ENCODE measurements around the gene HHAT. TPM values are rescaled to one million over a fixed set of nuclear protein-coding genes. Genes with fewer than 3 reads are reported as not detected.

HHAT gene
- total and polyA plus RNA-seq, 2 of the 13 experiments (the other 11 are each of a cell fraction or from before 2014, with no cell fraction given), result 2.6 to 4.9 TPM

DNA sequence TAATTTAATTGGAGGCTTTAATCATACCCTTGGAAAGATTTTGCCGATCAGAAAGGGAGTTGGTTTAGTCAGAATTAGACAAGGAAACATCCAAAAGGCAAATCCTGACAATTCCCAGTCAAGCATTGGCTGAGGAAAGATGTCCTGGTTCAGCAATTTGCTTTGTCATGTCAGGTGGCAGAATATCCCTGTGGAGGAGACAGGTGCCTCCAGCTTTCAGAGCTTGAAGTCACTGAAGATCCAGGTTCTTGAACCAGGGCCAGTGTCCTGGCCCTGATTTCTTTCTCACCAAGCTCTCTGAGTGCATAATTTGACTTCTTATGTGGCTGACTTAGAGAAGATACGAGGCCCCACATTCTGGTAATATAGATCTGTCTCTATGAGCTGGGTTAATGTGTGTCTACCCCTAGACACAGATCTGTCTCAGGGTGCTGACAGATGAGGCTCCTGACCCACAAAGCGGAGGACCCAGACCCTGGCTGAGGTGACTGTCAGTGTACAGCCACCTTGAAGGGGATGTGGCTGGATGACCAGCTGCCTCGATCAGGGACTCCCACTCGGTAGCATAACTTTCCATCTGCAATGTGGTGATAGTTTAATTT, 118.9 kb downstream of the HHAT start:
- intact Hi-C loops (cut with micrococcal nuclease; ENCODE audit: unreplicated experiment) (loop anchor here (1.0 to 5.0 kb wide), 4 partner anchors 137 to 1030 kb away; partner anchors contain the start of gene KCNH1), in situ Hi-C loops (cut with HindIII; ENCODE audit: extremely low pct_ligation_motif_present, low pct_unique_long_range_greater_than_20kb) (no loop called here)
- Histone ChIP-seq H3K79me2 (ENCODE audit: insufficient read depth, low read length) (no peaks in the 10 kb centered on the region), H2AFZ (ENCODE audit: low read length) (no peak overlapping the region), H3K27me3 (ENCODE audit: control insufficient read depth in 1 of 2, insufficient read depth in 2 of 2, low read length in 2 of 2) (no peaks in the 10 kb centered on the region), H4K20me1 (ENCODE audit: insufficient read depth, low read length) (no peaks in the 10 kb centered on the region), H3K9ac (ENCODE audit: insufficient read depth, low read depth, low read length) (no peak overlapping the region), H3K9me3 (ENCODE audit: low read length) (no peaks in the 10 kb centered on the region), H3K27ac (ENCODE audit: extremely low read length, insufficient read depth, low read length) (no peak overlapping the region), H3K4me1 (ENCODE audit: insufficient read depth, low read length) (no peaks in the 10 kb centered on the region), H3K4me2 (ENCODE audit: low read depth, low read length) (no peak overlapping the region), H3K36me3 (replicated peaks in 1 of 2; ENCODE audit: control insufficient read depth in 1 of 2, insufficient read depth in 2 of 2, low read length in 2 of 2) (no peaks in the 10 kb centered on the region), H3K4me3 (replicated peaks in 1 of 3; ENCODE audit: insufficient read depth in 1 of 3, low read depth in 2 of 3, low read length in 3 of 3) (no peak overlapping the region)
- ChIA-PET POLR2A (no interaction called here), CTCF (ENCODE audit: low intra/inter-chr PET ratio, low total read pairs) (interaction anchor here (2.2 kb wide), 1 partner anchor 687 kb away, joined by 22 read pairs; the partner anchor contains the start of gene KCNH1)
- 55% methylated on average over 3 of the region's 5 CpGs for WGBS (ENCODE audit: low lambda C conversion rate)
- no peak for FAIRE-seq
- BruUV-seq (replicated peaks), result no TSS peak
- TF ChIP-seq, protein P1, sequence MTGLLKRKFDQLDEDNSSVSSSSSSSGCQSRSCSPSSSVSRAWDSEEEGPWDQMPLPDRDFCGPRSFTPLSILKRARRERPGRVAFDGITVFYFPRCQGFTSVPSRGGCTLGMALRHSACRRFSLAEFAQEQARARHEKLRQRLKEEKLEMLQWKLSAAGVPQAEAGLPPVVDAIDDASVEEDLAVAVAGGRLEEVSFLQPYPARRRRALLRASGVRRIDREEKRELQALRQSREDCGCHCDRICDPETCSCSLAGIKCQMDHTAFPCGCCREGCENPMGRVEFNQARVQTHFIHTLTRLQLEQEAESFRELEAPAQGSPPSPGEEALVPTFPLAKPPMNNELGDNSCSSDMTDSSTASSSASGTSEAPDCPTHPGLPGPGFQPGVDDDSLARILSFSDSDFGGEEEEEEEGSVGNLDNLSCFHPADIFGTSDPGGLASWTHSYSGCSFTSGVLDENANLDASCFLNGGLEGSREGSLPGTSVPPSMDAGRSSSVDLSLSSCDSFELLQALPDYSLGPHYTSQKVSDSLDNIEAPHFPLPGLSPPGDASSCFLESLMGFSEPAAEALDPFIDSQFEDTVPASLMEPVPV (CRISPR knock-in tag; IDR thresholded peaks at IDR 0.05), result no peak
- no peak for DNase-seq (ENCODE audit: low spot score)
- no peak for ATAC-seq

DNA sequence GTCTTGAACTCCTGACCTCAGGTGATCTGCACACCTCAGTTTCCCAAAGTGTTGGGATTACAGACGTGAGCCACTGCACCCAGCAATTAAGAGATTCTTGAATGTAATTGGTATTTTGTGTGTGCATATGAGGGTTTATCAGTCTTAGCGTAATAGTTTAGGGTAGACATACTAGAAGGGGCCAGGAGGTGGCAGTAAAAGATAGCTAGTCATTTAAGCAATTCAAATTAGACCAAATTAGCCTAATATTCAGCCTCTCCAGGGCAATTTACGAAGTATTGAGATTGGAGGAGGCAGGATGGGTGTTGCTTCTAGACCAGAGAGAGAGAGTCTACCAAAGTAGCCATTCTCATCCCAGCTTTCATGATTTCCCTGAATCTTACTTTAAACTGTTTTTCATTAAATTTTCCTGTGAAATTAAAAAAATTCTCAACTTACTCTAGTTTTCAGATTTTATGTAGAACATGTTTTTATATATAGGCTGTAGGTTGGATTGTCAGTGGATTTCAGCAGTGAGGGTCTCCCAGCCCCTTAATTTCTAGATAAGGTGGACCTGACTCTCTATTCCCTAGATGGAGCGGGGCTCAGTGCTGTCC, 119.7 kb downstream of the HHAT start:
- CTCF ChIA-PET (ENCODE audit: low intra/inter-chr PET ratio, low total read pairs), result interaction anchor here (2.2 kb wide), 1 partner anchor 686 kb away, joined by 22 read pairs; the partner anchor contains the start of gene KCNH1
- Histone ChIP-seq H3K27me3 (ENCODE audit: control insufficient read depth in 1 of 2, insufficient read depth in 2 of 2, low read length in 2 of 2) (no peaks in the 10 kb centered on the region), H3K4me1 (ENCODE audit: insufficient read depth, low read length) (no peaks in the 10 kb centered on the region), H3K79me2 (ENCODE audit: insufficient read depth, low read length) (no peaks in the 10 kb centered on the region), H4K20me1 (ENCODE audit: insufficient read depth, low read length) (no peaks in the 10 kb centered on the region), H3K4me3 (replicated peaks in 1 of 3; ENCODE audit: insufficient read depth in 1 of 3, low read depth in 2 of 3, low read length in 3 of 3) (no peak overlapping the region), H3K9me3 (ENCODE audit: low read length) (no peaks in the 10 kb centered on the region), H3K36me3 (replicated peaks in 1 of 2; ENCODE audit: control insufficient read depth in 1 of 2, insufficient read depth in 2 of 2, low read length in 2 of 2) (no peaks in the 10 kb centered on the region), H3K27ac (ENCODE audit: extremely low read length, insufficient read depth, low read length) (no peak overlapping the region), H3K4me2 (ENCODE audit: low read depth, low read length) (no peak overlapping the region), H2AFZ (ENCODE audit: low read length) (no peak overlapping the region), H3K9ac (ENCODE audit: insufficient read depth, low read depth, low read length) (no peak overlapping the region)
- 31% methylated on average over 4 of the region's 4 CpGs for WGBS (ENCODE audit: low lambda C conversion rate)
- DNase-seq (ENCODE audit: low spot score) (peak; percentile 14), FAIRE-seq (no peak), ATAC-seq (peak; percentile 70)
- intact Hi-C loops (cut with micrococcal nuclease; ENCODE audit: unreplicated experiment), result loop anchor here (1.0 to 5.0 kb wide), 4 partner anchors 136 to 1029 kb away; partner anchors contain the start of gene KCNH1
- POLR2A ChIA-PET, result no interaction called here
- TF ChIP-seq ZFP41 (CRISPR knock-in tag; IDR thresholded peaks at IDR 0.05; ENCODE audit: borderline replicate concordance) (no peak), SMC3 (IDR thresholded peaks at IDR 0.05; ENCODE audit: low read length) (peak; percentile 17; the same call in 1 of the 2 replicates), STAG1 (CRISPR knock-in tag; IDR thresholded peaks at IDR 0.05) (peak; percentile 69)
- TF ChIP-seq, protein P2, sequence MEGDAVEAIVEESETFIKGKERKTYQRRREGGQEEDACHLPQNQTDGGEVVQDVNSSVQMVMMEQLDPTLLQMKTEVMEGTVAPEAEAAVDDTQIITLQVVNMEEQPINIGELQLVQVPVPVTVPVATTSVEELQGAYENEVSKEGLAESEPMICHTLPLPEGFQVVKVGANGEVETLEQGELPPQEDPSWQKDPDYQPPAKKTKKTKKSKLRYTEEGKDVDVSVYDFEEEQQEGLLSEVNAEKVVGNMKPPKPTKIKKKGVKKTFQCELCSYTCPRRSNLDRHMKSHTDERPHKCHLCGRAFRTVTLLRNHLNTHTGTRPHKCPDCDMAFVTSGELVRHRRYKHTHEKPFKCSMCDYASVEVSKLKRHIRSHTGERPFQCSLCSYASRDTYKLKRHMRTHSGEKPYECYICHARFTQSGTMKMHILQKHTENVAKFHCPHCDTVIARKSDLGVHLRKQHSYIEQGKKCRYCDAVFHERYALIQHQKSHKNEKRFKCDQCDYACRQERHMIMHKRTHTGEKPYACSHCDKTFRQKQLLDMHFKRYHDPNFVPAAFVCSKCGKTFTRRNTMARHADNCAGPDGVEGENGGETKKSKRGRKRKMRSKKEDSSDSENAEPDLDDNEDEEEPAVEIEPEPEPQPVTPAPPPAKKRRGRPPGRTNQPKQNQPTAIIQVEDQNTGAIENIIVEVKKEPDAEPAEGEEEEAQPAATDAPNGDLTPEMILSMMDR (CRISPR knock-in tag; IDR thresholded peaks at IDR 0.05), result peak; percentile 52
- no TSS peak for BruUV-seq (replicated peaks)
- in situ Hi-C loops (cut with HindIII; ENCODE audit: extremely low pct_ligation_motif_present, low pct_unique_long_range_greater_than_20kb), result no loop called here
